GM18858 (cell line): Measurements from ENCODE around the gene ADAM23.
A peak's percentile ranks its signal among the peaks of the same experiment; 100 is the strongest.

ENCODE experiments used
- ATAC-seq: cut with Tn5 transposase; IDR thresholded peaks from one replicate; pipeline ENCODE4 v1.9.1; 2021; ENCODE audit not compliant: unreplicated experiment

The ADAM23 gene

GRCh38 chr2:206438196-206438724 lies 5.1 kb upstream of the ADAM23 start:
- no peak for ATAC-seq

- ATAC-seq, result no peak
Observed at GRCh38 chr2:206442474-206442832, 879 bp upstream of the ADAM23 start.

DNA sequence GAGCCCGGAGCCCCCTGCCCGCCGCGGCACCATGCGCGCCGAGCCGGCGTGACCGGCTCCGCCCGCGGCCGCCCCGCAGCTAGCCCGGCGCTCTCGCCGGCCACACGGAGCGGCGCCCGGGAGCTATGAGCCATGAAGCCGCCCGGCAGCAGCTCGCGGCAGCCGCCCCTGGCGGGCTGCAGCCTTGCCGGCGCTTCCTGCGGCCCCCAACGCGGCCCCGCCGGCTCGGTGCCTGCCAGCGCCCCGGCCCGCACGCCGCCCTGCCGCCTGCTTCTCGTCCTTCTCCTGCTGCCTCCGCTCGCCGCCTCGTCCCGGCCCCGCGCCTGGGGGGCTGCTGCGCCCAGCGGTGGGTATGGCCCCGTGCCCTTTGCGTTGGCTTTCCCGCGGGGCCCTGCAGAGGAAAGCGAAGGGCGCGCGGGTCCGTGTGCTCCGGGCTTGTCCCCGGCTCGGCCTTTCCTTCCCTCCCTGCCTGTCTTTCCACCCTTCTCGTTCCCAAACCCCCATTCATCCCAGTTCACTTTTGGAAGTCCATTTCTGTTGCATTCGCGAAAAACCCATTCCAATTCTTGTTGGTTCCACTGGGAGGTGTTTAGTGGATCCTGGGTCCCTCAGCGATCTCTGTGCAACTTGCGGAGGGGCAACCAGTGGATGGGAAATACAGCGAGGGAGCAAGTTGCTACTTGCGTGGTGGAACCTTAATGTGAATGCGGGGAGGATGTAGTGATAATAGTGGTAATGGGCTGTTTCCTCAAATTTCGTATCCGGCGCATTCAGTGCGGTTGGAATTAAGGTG lies 599 bp downstream of the ADAM23 start:
- ATAC-seq, result peak; percentile 34

DNA sequence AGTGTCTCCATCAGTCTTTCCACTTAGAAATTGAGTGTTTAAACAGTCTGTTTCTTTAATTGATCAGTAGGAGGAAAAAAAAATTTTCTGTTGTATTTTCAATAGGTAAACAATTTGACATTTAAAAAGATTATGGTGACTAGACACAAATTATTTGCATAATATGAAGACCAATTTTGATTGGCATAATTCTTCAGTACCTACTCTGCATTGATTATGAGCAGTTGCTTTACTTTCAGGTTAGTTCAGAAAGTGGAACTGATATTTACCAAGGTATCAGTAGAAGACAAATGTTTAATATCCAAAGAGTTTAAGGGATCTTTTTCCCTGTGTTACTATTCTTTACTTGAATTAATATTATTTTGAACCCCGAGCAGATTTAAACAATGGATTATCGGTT lies 2.6 kb downstream of the ADAM23 start:
- ATAC-seq, result no peak

DNA sequence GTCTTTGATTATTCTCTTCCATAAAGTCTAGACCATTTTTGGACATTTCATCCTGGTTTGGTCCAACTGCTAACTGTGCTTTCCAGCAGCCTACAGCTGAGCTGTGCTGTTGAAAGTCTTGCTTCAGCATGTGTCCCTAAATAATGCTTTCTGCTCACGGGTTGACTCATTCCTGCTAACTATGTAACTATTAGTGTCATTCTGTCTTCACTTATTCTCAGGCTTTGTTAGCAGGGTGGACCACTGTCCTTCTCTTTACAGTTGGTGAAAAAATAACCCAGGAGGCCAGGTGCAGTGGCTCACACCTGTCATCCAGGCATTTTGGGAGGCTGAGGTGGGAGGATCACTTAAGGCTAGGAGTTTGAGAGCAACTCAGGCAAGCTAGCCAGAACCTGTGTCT lies 8.9 kb downstream of the ADAM23 start:
- peak; percentile 56 for ATAC-seq

- ATAC-seq, result no peak
Observed at GRCh38 chr2:206452750-206453149, 9.4 kb downstream of the ADAM23 start.

- no peak for ATAC-seq
Observed at GRCh38 chr2:206456078-206456754, 12.9 kb downstream of the ADAM23 start.

- peak; percentile 87 for ATAC-seq
Observed at GRCh38 chr2:206457188-206457634, 13.9 kb downstream of the ADAM23 start.

- ATAC-seq, result no peak
Observed at GRCh38 chr2:206462240-206462854, 19.0 kb downstream of the ADAM23 start.

- no peak for ATAC-seq
Observed at GRCh38 chr2:206463685-206464084, 20.4 kb downstream of the ADAM23 start.

- ATAC-seq, result no peak
Observed at GRCh38 chr2:206464597-206464996, 21.3 kb downstream of the ADAM23 start.

- peak; percentile 72 for ATAC-seq
Observed at GRCh38 chr2:206471524-206472062, 28.3 kb downstream of the ADAM23 start.

GRCh38 chr2:206472094-206472493 lies 28.8 kb downstream of the ADAM23 start:
- peak; percentile 15 for ATAC-seq

DNA sequence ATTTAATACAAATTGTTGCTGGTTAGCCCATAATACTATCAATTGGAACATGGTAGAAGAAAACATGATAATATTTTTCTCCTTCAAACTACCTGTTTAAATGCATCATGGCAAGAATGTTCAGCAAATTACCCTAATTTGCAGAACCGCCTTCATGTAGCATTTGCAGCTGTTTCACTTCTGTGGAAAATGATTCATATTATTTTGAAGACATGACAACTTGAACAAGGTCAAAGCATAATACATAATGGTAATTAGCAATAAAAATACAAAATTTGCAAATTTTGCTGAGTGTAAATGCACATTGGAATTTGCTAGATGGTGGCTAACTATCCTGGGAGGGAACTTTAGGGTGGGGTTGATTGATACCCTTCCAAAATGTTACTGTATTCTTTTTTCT lies 30.8 kb downstream of the ADAM23 start:
- no peak for ATAC-seq

DNA sequence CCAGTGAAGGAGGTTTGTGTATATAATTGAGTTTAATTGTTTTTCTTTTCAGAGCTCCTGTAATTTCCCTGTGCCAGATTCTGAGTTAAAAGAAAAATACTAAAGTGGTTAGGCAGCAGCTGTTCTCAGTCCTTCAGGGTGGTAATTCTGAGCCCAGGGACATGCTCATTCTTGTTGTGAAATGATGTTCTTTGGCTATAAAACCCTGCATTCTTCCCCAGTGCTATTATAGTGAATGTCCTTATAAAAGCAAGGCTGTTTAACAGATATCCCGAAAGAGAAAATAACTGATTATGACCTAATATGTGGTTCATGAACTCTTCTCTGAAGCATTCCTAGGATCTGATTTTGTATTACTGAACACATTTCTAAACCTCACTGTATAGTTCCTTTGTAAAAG lies 34.0 kb downstream of the ADAM23 start:
- no peak for ATAC-seq

- no peak for ATAC-seq
Observed at GRCh38 chr2:206478340-206478739, 35.0 kb downstream of the ADAM23 start.

- ATAC-seq, result no peak
Observed at GRCh38 chr2:206480161-206480560, 36.8 kb downstream of the ADAM23 start.

DNA sequence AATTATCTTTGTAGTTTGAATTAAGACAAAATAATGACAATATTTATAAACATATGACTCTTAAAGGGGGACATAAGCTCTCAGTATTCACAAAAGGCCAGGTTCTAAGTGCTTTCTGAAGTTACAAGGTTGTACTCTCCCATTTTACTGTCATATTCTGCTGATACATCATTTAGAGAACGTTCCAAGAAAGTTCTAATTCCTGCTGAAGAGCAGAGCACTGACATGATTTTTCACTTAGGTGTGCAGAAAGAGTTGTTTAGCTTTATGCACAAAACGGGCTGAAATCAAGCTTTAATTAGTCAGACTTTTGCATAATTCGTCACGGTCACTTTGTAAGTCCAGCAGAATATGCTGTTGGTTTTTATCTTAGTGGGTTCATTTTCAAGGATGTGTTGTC lies 37.3 kb downstream of the ADAM23 start:
- no peak for ATAC-seq

DNA sequence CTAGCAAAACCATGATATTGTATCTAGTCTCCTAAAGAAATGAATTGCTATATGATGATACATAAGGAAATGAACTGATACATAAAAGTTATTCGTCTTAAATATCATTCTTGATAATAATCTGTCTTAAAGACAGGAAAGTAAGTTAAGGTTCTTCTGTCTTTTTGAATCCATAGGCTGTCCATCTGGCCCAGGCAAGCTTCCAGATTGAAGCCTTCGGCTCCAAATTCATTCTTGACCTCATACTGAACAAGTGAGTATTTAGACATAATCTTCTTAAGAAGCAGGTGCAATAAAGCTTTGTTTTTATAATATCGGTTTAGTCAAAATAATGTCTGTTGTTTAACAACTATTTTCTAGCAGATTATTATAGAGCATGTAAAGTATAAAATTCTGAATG lies 37.7 kb downstream of the ADAM23 start:
- ATAC-seq, result no peak

DNA sequence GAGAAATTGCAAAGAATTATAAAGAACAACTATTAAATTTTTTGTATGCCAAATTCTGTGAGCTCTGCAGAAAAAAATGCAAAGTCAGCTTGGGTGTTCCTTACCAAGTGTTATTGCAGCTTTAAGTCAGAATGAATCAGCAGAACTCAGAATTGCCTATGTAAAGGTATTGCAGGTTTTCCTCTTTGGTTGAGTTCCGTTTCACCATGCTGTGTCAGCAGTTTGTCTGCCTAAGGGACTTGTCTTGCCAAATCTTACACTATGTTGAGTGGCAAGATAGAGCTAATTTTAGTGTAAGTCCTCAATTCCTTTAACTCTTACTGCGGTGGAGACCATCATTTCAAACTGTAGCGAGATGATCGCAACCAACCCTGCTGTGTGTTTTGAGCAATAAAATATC lies 38.8 kb downstream of the ADAM23 start:
- ATAC-seq, result no peak

DNA sequence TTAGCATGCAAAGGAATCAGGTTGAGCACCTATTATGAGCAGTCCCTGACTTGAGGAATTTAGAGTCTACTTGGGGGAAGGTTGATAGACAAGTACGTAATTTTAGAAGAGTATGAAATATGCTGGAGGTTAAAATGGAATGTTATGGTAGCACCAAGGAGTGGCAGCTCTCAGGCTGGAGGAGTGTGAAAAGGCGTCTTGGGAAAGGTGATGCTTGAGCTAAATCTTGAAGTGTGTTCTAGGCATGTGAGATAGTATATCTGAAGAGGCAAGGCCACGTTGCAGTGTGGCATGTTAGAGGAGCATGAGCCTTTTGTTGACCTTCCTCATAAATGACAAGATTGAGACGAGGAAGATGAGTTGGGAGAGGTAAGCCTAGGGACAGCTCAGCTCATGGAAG lies 39.3 kb downstream of the ADAM23 start:
- ATAC-seq, result no peak

GRCh38 chr2:206488053-206488452 lies 44.7 kb downstream of the ADAM23 start:
- ATAC-seq, result no peak
